ENCODE results near the gene FANCD2.
"Not testable (repeated sequence)": the region's sequence is repeated elsewhere in the genome, so short reads cannot be mapped to it uniquely, and the experiment has no call there.

The FANCD2 gene

GRCh38 chr3:10015461-10015904 lies 10.8 kb upstream of the FANCD2 start:
- peak; percentile 51 for DNase-seq (ENCODE audit: low spot score)

GRCh38 chr3:10017636-10018292 lies 8.5 kb upstream of the FANCD2 start:
- DNase-seq (ENCODE audit: low spot score), result no peak

GRCh38 chr3:10018806-10019205 lies 7.4 kb upstream of the FANCD2 start:
- DNase-seq (ENCODE audit: low spot score), result not testable (repeated sequence)

GRCh38 chr3:10019326-10019725 lies 6.9 kb upstream of the FANCD2 start:
- no peak for DNase-seq (ENCODE audit: low spot score)

- DNase-seq (ENCODE audit: low spot score), result no peak
Observed at GRCh38 chr3:10021856-10022775, 4.1 kb upstream of the FANCD2 start.

GRCh38 chr3:10023587-10024310 lies 2.5 kb upstream of the FANCD2 start:
- no peak for DNase-seq (ENCODE audit: low spot score)

- no peak for DNase-seq (ENCODE audit: low spot score)
Observed at GRCh38 chr3:10025205-10026083, 793 bp upstream of the FANCD2 start.

- no peak for DNase-seq (ENCODE audit: low spot score)
Observed at GRCh38 chr3:10041034-10041433, 14.8 kb downstream of the FANCD2 start.

GRCh38 chr3:10047876-10048275 lies 21.6 kb downstream of the FANCD2 start:
- DNase-seq (ENCODE audit: low spot score), result no peak

GRCh38 chr3:10053054-10053453 lies 26.8 kb downstream of the FANCD2 start:
- not testable (repeated sequence) for DNase-seq (ENCODE audit: low spot score)

GRCh38 chr3:10055097-10055496 lies 28.9 kb downstream of the FANCD2 start:
- no peak for DNase-seq (ENCODE audit: low spot score)

- not testable (repeated sequence) for DNase-seq (ENCODE audit: low spot score)
Observed at GRCh38 chr3:10070077-10070476, 43.8 kb downstream of the FANCD2 start.

GRCh38 chr3:10074666-10075065 lies 48.4 kb downstream of the FANCD2 start:
- no peak for DNase-seq (ENCODE audit: low spot score)

GRCh38 chr3:10081871-10082270 lies 55.6 kb downstream of the FANCD2 start:
- no peak for DNase-seq (ENCODE audit: low spot score)

- DNase-seq (ENCODE audit: low spot score), result no peak
Observed at GRCh38 chr3:10085738-10086137, 59.5 kb downstream of the FANCD2 start.

GRCh38 chr3:10088256-10088655 lies 62.0 kb downstream of the FANCD2 start:
- DNase-seq (ENCODE audit: low spot score), result no peak

GRCh38 chr3:10090179-10090578 lies 63.9 kb downstream of the FANCD2 start:
- DNase-seq (ENCODE audit: low spot score), result no peak

GRCh38 chr3:10090774-10091173 lies 64.5 kb downstream of the FANCD2 start:
- not testable (repeated sequence) for DNase-seq (ENCODE audit: low spot score)

GRCh38 chr3:10091387-10091786 lies 65.2 kb downstream of the FANCD2 start:
- DNase-seq (ENCODE audit: low spot score), result not testable (repeated sequence)

- no peak for DNase-seq (ENCODE audit: low spot score)
Observed at GRCh38 chr3:10093678-10094077, 67.4 kb downstream of the FANCD2 start.

GRCh38 chr3:10099041-10099440 lies 72.8 kb downstream of the FANCD2 start:
- DNase-seq (ENCODE audit: low spot score), result no peak

- no peak for DNase-seq (ENCODE audit: low spot score)
Observed at GRCh38 chr3:10106919-10107318, 80.7 kb downstream of the FANCD2 start.

Data from COLO829 (cell line).